Cardiac muscle cell (in vitro differentiated cells and primary cell): Measurements from ENCODE around the gene C2orf92. TPM values are rescaled to one million over a fixed set of nuclear protein-coding genes. Genes with fewer than 3 reads are reported as not detected.
"Not testable (repeated sequence)": the region's sequence is repeated elsewhere in the genome, so short reads cannot be mapped to it uniquely, and the experiment has no call there.

Experiments
- DNase-seq, 2 donors: peaks; one replicate each; pipeline versions ENCODE4 v3.0.0 to v3.0.0-alpha.2; 2010 to 2017; ENCODE audit warnings: low read depth in 1 of 2, low spot score in 1 of 2
- H3K27ac ChIP-seq: fragments of 200-600 bp; sonication (generic); 2 replicates; pipeline ENCODE4 v1.5.1; 2016
- H3K27me3 ChIP-seq: fragments of 200-600 bp; sonication (generic); 2 replicates; pipeline ENCODE4 v1.6.0; 2016; ENCODE audit warnings: control low read depth
- H3K36me3 ChIP-seq: fragments of 200-600 bp; sonication (generic); 2 replicates; pipeline ENCODE4 v1.5.1; 2016; ENCODE audit warnings: control low read depth
- H3K4me1 ChIP-seq: fragments of 200-600 bp; sonication (generic); 2 replicates; pipeline ENCODE4 v1.8.1; 2017; ENCODE audit warnings: low read depth, mild to moderate bottlenecking, mixed run types
- H3K4me3 ChIP-seq: fragments of 200-600 bp; sonication (generic); 2 replicates; pipeline ENCODE4 v1.5.1; 2016; ENCODE audit warnings: mild to moderate bottlenecking
- H3K9me3 ChIP-seq: fragments of 200-600 bp; sonication (generic); 2 replicates; pipeline ENCODE4 v1.5.1; 2017; ENCODE audit warnings: low read depth, mild to moderate bottlenecking, control low read depth
- CTCF ChIP-seq: IDR thresholded peaks from 2 replicates; pipeline ENCODE4 v1.5.1; 2012; ENCODE audit warnings: low read depth, mild to moderate bottlenecking, low read length
- polyA plus RNA-seq: library from polyadenylated mRNA; unstranded; fragments of >200 nt; fragmentation: Nextera tagmentation; extraction: Ambion mirVana; gene quantifications from 2 replicates; pipeline ENCODE4 v1.2.1, GENCODE V29; 2016
- total RNA-seq: library from RNA; depleted of rRNA; stranded (reverse); fragments of >200 nt; gene quantifications from 2 replicates; pipeline ENCODE4 v1.2.3, GENCODE V29; 2016

C2orf92 gene
- total and polyA plus RNA-seq, 2 experiments from 2014 or later = 6.7 to 9.4 TPM

- H3K4me1 ChIP-seq = peaks cover 6% of the 10 kb centered on the region
- no peak overlapping the region for H3K27ac ChIP-seq
- H3K36me3 ChIP-seq = no peaks in the 10 kb centered on the region
- H3K9me3 ChIP-seq = no peaks in the 10 kb centered on the region
- no peak overlapping the region for H3K4me3 ChIP-seq
- no peak for DNase-seq
- no peaks in the 10 kb centered on the region for H3K27me3 ChIP-seq
- no peak for TF ChIP-seq CTCF
Observed at GRCh38 chr2:97711394-97711711, 41.8 kb downstream of the C2orf92 start.

GRCh38 chr2:97712175-97712574 is 42.7 kb downstream of the C2orf92 start:
- not testable (repeated sequence) for H3K27ac ChIP-seq, H3K9me3 ChIP-seq, H3K4me3 ChIP-seq, H3K4me1 ChIP-seq, DNase-seq, H3K36me3 ChIP-seq, H3K27me3 ChIP-seq

GRCh38 chr2:97712693-97713295 is 43.3 kb downstream of the C2orf92 start:
- no peak for DNase-seq
- H3K4me3 ChIP-seq = no peak overlapping the region
- peaks cover 6% of the 10 kb centered on the region for H3K4me1 ChIP-seq
- TF ChIP-seq CTCF = no peak
- H3K27me3 ChIP-seq = no peaks in the 10 kb centered on the region
- no peaks in the 10 kb centered on the region for H3K9me3 ChIP-seq
- no peak overlapping the region for H3K27ac ChIP-seq
- H3K36me3 ChIP-seq = no peaks in the 10 kb centered on the region

GRCh38 chr2:97713296-97714083 is 44.0 kb downstream of the C2orf92 start, which contains the start of gene ZAP70:
ZAP70 (plus strand) TSS chr2:97713576; CDS start chr2:97724037, 10,461 bp downstream.
- Histone ChIP-seq H3K36me3 (no peaks in the 10 kb centered on the region), H3K27me3 (no peaks in the 10 kb centered on the region), H3K4me1 (peaks cover 6% of the 10 kb centered on the region), H3K27ac (no peak within 1 kb of the TSS), H3K4me3 (no peak within 1 kb of the TSS), H3K9me3 (no peaks in the 10 kb centered on the region)
- TF ChIP-seq CTCF = no peak
- no peak for DNase-seq

GRCh38 chr2:97714084-97714949 is 44.8 kb downstream of the C2orf92 start:
- no peaks in the 10 kb centered on the region for H3K27me3 ChIP-seq
- DNase-seq = no peak
- H3K4me1 ChIP-seq = peaks cover 6% of the 10 kb centered on the region
- no peaks in the 10 kb centered on the region for H3K9me3 ChIP-seq
- no peak for TF ChIP-seq CTCF
- H3K27ac ChIP-seq = no peak overlapping the region
- no peaks in the 10 kb centered on the region for H3K36me3 ChIP-seq
- H3K4me3 ChIP-seq = no peak overlapping the region
